Uterine smooth muscle cell (primary cell): Measurements from ENCODE around the gene GK2. TPM values are rescaled to one million over a fixed set of nuclear protein-coding genes. Genes with fewer than 3 reads are reported as not detected.

Experiments used
- total RNA-seq: library from RNA; depleted of rRNA; stranded (reverse); fragments of >200 nt; gene quantifications from 2 replicates; pipeline ENCODE4 v1.2.3, GENCODE V29; 2014

Gene GK2
- not detected in 2 replicates for total RNA-seq

DNA sequence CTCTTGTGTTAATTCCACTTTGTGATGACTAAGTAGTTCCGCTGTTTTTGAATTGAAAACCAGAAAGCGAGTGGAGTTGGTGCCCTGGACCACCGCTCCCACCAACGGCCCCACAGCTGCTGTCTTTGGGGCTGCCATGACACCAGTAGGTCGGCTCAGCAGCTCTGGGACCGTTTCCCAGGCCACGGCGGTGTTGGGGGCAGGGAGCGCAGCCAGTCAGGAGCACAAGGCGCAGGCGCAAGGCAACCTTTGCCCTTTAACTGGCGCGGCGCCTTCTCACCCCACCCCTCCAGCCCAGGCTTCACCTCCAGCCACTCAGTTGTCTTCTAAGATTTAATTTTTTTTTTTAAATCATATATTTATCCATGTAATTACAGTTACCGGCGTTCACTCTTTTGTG is at the start of gene GK2:
Gene GK2 (minus strand): TSS at position 166 of the 400 bp plus-strand sequence. CDS start 28 bp downstream, at position 138.

Other genes with a start within 250 kb of the GK2 start
- gene NAA11, start 82.2 kb downstream of the GK2 start, total RNA-seq: not detected in 2 replicates